Duodenal mucosa (tissue), 2 donors: ENCODE measurements around the gene VARS2.

Experiments
- H3K27ac ChIP-seq: one replicate; pipeline ENCODE4 v1.7.0; 2013; ENCODE audit warnings: low read depth, low read length
- H3K27me3 ChIP-seq, 2 donors: one replicate each; pipeline ENCODE4 v1.7.0; 2013; ENCODE audit warnings: low read length in 2 of 2, control low read depth in 1 of 2; ENCODE audit not compliant: insufficient read depth in 2 of 2, control insufficient read depth in 1 of 2
- H3K36me3 ChIP-seq, 2 donors: one replicate each; pipeline ENCODE4 v1.7.0; 2013; ENCODE audit warnings: low read length in 2 of 2, control low read depth in 1 of 2; ENCODE audit not compliant: insufficient read depth in 2 of 2, control insufficient read depth in 1 of 2
- H3K4me1 ChIP-seq, 2 donors: one replicate each; pipeline ENCODE4 v1.7.0; 2013; ENCODE audit warnings: low read length in 2 of 2, control low read depth in 1 of 2; ENCODE audit not compliant: insufficient read depth in 2 of 2, control insufficient read depth in 1 of 2
- H3K4me3 ChIP-seq, 2 donors: one replicate each; pipeline ENCODE4 v1.7.0; 2013; ENCODE audit warnings: low read length in 2 of 2, low read depth in 1 of 2
- H3K9ac ChIP-seq, 2 donors: one replicate each; pipeline ENCODE4 v1.7.0; 2013; ENCODE audit warnings: low read length in 2 of 2, low read depth in 1 of 2
- H3K9me3 ChIP-seq, 2 donors: one replicate each; pipeline ENCODE4 v1.7.0; 2013; ENCODE audit warnings: low read length in 2 of 2, control low read depth in 1 of 2; ENCODE audit not compliant: control insufficient read depth in 1 of 2

The VARS2 gene

GRCh38 chr6:30884521-30885480 lies 29.2 kb upstream of the VARS2 start:
- no peaks in the 10 kb centered on the region for H3K27me3 ChIP-seq
- H3K27ac ChIP-seq, result peak overlapping the region; percentile 65
- peak overlapping the region; percentile 68 to 81 for H3K9ac ChIP-seq
- H3K9me3 ChIP-seq, result no peaks in the 10 kb centered on the region
- H3K4me3 ChIP-seq, result peak overlapping the region; percentile 70 to 78
- peaks cover 31 to 35% of the 10 kb centered on the region in 2 donors for H3K4me1 ChIP-seq
- H3K36me3 ChIP-seq, result peaks cover 2 to 14% of the 10 kb centered on the region in 2 donors

- peak overlapping the region; percentile 70 to 78 for H3K4me3 ChIP-seq
- no peaks in the 10 kb centered on the region for H3K27me3 ChIP-seq
- H3K27ac ChIP-seq, result peak overlapping the region; percentile 65
- H3K9ac ChIP-seq, result peak overlapping the region; percentile 68 to 81
- H3K9me3 ChIP-seq, result no peaks in the 10 kb centered on the region
- peaks cover 10 to 21% of the 10 kb centered on the region in 2 donors for H3K36me3 ChIP-seq
- peaks cover 31 to 35% of the 10 kb centered on the region in 2 donors for H3K4me1 ChIP-seq
Observed at GRCh38 chr6:30885481-30885998, 28.5 kb upstream of the VARS2 start.

GRCh38 chr6:30885999-30886896 lies 27.8 kb upstream of the VARS2 start:
- Histone ChIP-seq H3K9me3 (no peaks in the 10 kb centered on the region), H3K4me3 (peak overlapping the region; percentile 70 to 78), H3K4me1 (peaks cover 31 to 35% of the 10 kb centered on the region in 2 donors), H3K9ac (peak overlapping the region; percentile 68 to 81), H3K27me3 (no peaks in the 10 kb centered on the region), H3K36me3 (peaks cover 16 to 28% of the 10 kb centered on the region in 2 donors), H3K27ac (peak overlapping the region; percentile 65)

- peaks cover 31 to 35% of the 10 kb centered on the region in 2 donors for H3K4me1 ChIP-seq
- peaks cover 21 to 35% of the 10 kb centered on the region in 2 donors for H3K36me3 ChIP-seq
- no peak overlapping the region for H3K4me3 ChIP-seq
- peak overlapping the region in 1 of 2 donors; percentile 56 for H3K9ac ChIP-seq
- H3K27ac ChIP-seq, result no peak overlapping the region
- H3K9me3 ChIP-seq, result no peaks in the 10 kb centered on the region
- no peaks in the 10 kb centered on the region for H3K27me3 ChIP-seq
Observed at GRCh38 chr6:30886897-30887255, 27.2 kb upstream of the VARS2 start.

GRCh38 chr6:30887901-30888815 lies 25.9 kb upstream of the VARS2 start:
- Histone ChIP-seq H3K9me3 (no peaks in the 10 kb centered on the region), H3K9ac (no peak overlapping the region), H3K4me1 (peaks cover 23% of the 10 kb centered on the region in 2 donors), H3K27me3 (no peaks in the 10 kb centered on the region), H3K27ac (no peak overlapping the region), H3K36me3 (peaks cover 27 to 48% of the 10 kb centered on the region in 2 donors), H3K4me3 (no peak overlapping the region)

- peaks cover 23% of the 10 kb centered on the region in 2 donors for H3K4me1 ChIP-seq
- H3K27me3 ChIP-seq, result no peaks in the 10 kb centered on the region
- H3K9ac ChIP-seq, result no peak overlapping the region
- peaks cover 27 to 56% of the 10 kb centered on the region in 2 donors for H3K36me3 ChIP-seq
- no peak overlapping the region for H3K27ac ChIP-seq
- no peak overlapping the region for H3K4me3 ChIP-seq
- no peaks in the 10 kb centered on the region for H3K9me3 ChIP-seq
Observed at GRCh38 chr6:30888816-30889495, 25.1 kb upstream of the VARS2 start.

GRCh38 chr6:30889496-30889885 lies 24.5 kb upstream of the VARS2 start:
- H3K27me3 ChIP-seq, result no peaks in the 10 kb centered on the region
- H3K4me1 ChIP-seq, result peaks cover 23% of the 10 kb centered on the region in 2 donors
- peaks cover 32 to 61% of the 10 kb centered on the region in 2 donors for H3K36me3 ChIP-seq
- no peak overlapping the region for H3K27ac ChIP-seq
- no peaks in the 10 kb centered on the region for H3K9me3 ChIP-seq
- no peak overlapping the region for H3K4me3 ChIP-seq
- no peak overlapping the region for H3K9ac ChIP-seq

GRCh38 chr6:30889921-30890645 lies 24.0 kb upstream of the VARS2 start:
- peaks cover 18 to 19% of the 10 kb centered on the region in 2 donors for H3K4me1 ChIP-seq
- H3K9me3 ChIP-seq, result no peaks in the 10 kb centered on the region
- no peak overlapping the region for H3K9ac ChIP-seq
- no peak overlapping the region for H3K27ac ChIP-seq
- no peaks in the 10 kb centered on the region for H3K27me3 ChIP-seq
- H3K4me3 ChIP-seq, result no peak overlapping the region
- peaks cover 38 to 67% of the 10 kb centered on the region in 2 donors for H3K36me3 ChIP-seq
